HG02943 (cell line): Measurements from ENCODE around the gene NSD1.
"Not testable (repeated sequence)": the region's sequence is repeated elsewhere in the genome, so short reads cannot be mapped to it uniquely, and the experiment has no call there.

Experiments used
- ATAC-seq: cut with Tn5 transposase; IDR thresholded peaks from one replicate; pipeline ENCODE4 v1.9.1; 2021; ENCODE audit warnings: mild to moderate bottlenecking, low read depth, moderate library complexity; ENCODE audit not compliant: unreplicated experiment

The NSD1 gene

DNA sequence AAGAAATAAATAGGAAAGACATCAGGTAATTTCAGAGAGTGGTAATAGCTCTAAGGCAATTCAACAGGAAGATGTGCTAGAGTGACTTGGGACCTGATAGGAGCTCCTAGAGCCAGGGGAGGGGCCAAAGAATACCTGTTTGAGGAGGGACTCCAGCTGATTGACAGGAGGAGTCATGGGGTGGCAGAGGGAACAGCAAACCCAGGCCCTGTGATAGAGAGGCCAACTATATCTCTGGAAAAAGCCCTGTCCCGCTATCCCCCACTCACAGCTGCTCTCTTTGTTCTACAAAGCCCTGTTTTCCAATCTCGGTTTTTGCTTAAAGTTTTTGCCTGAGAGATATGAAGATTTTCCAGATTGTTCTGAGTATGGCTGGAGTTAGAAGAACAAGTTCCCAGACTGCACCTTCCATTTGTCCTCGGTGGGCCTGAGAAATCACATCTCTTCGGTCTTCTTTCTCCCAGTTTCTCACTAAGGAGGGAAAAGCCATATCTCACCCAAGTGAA, 9.0 kb upstream of the NSD1 start:
- no peak for ATAC-seq

DNA sequence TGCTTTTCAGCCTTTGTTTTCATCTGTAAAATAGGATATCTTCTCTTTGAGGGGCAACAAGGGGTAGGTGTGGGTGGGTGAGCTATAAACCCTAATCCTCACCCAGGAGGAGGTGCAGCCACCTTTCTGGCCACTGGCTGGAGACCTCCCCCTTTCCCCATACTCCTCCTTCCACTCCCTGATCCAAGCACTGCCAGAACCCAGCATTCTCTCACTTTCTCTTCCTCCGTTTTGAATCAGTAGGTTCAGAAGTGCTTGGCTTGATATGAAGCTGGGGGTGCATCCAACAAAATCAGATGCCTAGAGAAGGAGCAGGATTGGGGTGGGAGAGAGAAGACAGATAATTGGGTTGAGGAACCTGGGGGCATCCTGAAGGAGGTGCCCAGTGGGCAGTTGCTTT, 6.8 kb upstream of the NSD1 start:
- no peak for ATAC-seq

DNA sequence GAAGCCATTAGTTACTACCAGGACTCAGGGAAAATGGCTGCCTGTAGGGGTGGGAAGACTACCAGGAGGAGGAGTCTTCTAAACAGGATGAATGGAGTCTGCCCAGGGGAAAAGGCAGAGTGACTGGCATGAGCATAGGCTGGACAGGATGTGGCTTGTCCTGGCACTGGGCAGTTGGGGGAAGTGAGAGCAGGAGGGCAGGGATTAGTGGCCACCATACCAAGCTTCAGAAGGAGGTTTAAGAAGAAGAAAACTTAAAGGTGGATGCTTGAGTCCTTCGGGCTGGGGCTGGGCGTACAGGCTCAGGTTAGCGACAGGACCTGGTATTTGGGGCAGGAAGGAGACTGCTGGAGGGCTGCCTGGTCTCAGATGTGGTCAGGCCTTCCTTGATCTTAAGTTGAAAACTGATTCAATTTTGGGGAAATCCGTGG, 5.0 kb upstream of the NSD1 start:
- no peak for ATAC-seq

DNA sequence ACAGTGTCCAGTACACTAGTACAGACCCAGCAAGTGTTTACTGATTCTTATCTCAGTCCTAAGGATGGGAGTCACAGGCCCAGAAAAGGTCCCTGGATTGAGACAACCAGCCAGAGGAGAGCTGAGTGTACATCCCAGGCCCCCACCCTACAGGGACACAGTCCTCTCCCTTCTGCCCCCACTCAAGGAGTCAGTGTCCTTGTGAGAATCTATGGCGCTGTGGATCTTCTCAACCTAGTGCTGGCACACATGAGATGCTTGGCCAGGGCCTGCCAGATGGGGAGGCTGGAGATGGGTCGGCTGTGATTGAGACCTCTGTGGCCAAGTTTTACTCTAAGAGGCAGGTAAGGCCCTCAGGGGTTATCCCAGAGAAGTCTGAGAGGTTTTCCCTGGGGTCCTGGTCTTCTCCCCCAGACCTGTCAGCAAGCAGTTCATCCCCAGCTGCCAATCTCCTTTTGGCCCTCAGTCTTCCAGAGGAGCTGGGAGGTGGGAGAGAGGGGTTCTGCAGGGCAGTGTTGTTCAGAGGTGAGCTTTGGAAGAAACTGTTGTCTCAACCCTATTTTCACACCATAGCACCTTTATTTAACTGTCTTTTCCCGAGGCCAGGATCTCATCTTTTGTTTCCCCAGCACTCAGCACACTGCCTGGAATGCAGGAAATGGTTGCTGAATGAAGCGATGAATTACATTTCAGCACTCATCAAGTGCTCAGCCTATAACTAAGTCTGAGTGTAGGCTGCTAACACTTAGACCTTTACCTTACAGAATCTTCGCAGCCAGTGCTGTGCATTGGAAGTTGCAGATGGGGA, 3.2 kb upstream of the NSD1 start:
- ATAC-seq, result no peak

DNA sequence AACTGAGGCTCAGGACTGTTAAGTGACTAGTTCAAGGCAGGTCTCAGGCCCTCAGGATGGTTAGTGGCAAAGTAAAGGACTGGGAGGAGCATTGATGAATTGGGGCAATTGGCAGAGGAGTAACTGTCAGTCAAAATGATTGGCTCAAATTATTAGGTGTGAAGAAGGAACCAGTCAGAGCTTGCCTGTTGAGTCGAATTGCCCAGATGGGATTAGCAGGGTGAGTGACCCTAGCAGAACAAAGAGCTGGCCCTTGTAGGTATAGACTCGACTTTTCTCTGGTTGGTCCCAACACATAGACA, 2.6 kb upstream of the NSD1 start:
- ATAC-seq, result no peak

DNA sequence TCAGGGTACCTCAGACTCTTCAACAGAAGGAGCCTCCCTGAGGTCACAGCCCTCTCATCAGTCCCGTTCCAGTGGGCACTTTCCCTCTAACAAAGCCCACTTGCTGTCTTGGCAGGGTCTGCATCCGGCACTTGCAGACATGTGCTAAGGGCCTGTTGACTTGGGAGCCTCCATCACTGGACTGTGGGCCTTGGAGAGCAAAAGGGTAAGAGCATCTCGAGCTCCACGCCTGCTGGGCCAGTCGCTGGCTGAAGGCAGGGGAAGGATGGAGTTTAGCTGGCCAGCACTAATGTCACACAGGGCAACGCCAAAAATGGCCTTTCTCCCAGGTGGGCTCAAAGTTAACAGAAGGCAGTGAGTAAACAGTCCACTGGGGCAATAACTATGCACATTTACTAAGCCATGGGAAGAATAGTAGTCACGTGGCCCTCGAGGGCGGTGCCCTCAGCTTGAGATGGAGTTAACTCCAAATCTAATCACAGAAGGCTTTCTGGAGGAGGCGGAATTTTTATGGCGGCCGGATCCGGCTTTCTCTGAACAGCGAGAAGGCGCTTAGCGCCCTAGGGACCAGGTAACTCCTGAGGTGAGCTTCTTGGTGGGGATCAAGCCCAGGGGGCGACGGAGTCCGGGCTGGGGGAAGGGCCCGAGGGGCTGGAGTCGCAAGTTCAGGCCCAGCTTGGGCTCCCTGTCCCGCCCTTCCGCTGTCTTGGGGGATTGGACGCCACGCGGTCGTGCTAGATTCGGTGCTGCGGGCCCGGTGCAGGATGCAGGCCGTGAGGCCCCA, 2.0 kb upstream of the NSD1 start:
- no peak for ATAC-seq

DNA sequence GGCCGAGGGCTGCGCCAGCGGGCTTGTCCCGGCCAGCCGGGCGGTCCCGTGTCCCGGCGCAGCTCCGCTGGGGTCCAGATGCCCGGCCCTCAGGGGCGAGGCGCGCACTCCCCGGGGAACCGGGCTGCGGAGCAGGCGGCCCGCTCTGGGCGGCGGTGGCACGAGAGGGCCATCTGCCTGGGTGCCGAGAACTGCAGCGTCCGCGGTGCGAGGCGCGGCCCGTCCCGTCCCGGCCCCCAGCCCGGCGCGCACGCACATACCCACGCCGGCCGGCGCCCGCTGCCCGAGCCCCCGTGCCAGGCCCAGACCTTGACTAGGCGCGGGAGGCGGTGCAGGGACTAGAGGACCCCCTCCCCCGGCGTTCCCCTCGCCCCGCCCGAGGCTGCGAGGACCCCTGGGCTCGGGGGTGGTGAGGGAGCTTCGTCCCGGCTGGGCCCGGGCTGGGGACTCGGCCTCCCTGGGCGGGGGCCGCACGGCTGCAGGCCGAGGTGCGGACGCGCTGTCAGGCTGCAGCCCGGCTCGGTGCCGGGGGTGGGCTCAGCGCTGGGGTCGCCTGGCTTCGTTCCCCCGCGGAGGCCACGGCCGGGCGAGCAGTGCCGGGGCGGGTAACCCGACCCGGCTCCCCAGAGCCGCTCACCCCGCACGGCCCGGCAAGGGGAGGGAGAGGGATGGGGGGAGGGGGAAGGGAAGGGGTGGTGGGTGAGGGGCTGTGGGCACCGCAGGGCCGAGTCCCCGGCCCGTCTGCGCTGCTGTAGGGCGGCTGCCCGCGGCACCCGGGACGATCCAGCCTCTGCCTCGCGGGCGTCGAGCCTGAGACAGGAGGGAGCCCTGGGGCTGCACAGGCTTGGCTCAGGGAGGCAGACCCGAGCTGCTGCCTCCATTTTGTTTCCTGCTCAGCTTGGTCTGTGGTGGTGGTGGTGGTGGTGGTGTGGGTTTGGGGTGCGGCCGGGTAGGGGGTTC, 1.2 kb upstream of the NSD1 start:
- ATAC-seq, result peak; percentile 5

DNA sequence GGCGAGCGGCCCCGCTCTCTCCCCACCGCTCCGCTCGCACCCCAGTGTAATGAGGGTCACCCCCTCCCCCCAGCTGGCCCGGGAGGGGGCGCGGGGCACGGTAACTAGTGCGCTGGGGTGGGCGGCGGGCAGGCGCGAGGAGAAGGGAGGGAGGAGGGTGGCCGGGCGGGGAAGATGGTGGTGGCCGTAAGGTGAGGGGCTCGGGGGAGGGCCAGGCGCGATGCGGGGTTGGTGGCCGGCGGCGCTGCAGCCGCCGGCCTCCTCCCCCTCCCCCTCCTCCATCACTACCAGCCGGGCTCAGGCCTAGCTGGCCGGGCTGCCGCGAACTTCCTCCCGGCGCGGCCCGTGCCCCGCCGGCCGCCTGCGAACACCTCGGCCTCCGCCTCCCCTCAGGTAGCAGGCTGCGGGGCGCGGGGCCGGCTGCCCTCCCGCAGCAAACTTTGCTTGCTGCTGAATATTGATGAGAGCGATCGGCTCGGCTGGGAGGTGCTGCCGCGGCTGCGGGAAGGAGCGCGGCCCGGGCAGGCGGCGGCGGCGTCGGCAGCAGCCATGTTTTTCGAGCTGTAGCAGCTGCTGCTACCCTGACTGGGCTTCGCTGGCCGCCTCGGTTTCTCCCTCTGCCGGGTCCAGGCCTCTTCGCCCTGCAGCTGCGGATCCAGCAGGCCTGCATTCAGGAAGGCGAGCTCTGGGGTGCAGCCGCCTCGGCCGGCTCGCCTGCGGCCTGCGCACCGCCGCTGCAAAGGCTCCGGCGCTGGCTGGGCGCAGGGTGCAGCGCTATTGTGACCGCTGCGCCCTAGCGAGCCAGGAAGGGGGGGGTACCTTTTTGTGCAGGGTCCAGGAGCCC, 502 bp downstream of the NSD1 start:
- peak; percentile 28 for ATAC-seq

DNA sequence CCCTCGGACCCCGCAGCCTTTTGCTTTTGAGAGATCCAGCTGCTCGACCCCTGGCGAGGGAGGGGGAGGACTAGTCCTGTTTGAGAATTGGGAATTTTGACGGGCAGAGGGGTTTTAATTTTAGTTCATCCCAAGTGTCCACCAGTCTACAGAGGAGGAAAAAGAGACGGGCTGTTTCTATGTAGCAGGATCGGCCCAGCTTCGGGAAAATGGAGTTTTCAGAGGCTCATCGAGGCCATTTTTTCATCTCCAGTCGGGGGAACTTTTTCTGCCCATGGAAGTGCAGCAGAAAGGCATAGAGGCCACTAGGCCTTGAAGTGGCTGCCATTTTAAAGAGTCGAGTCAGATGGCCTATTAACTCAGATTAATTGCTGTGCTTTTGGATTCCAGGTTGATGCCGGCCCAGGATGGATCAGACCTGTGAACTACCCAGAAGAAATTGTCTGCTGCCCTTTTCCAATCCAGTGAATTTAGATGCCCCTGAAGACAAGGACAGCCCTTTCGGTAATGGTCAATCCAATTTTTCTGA, 1.2 kb downstream of the NSD1 start:
- no peak for ATAC-seq

DNA sequence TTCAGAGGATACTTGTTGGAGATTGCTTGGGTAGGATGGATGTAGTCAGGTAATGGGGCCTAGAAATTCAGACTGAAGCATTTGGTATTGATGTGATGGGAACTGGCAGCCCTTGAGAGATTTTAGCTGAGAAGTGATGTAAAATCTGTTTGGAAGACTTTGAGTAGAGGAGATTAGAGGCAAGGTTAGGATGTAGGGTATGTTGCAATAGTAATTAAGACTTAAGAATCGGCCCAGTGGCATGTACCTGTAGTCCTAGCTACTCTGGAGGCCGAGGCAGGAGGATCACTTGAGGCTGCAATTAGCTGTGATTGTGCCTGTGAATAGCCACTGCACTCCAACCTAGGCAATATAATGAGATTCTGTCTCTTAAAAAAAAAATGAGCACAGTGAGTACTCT, 6.7 kb downstream of the NSD1 start:
- no peak for ATAC-seq

DNA sequence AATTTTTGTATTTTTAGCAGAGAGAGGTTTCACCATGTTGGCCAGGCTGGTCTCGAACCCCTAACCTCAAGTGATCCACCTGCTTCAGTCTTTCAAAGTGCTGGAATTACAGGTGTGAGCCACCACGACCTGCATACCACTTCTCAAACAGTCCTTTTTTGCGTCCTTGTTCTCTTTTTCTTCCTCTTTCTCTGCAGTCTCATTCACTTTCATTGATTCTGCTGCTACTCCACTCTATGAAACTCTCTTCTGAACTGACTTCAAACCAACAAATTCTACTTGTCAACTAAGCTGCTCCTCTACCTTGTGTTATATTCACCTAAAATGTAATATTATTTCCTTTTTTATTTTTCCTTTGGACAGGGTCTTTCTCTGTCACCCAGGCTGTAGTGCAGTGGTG, 7.9 kb downstream of the NSD1 start:
- no peak for ATAC-seq

DNA sequence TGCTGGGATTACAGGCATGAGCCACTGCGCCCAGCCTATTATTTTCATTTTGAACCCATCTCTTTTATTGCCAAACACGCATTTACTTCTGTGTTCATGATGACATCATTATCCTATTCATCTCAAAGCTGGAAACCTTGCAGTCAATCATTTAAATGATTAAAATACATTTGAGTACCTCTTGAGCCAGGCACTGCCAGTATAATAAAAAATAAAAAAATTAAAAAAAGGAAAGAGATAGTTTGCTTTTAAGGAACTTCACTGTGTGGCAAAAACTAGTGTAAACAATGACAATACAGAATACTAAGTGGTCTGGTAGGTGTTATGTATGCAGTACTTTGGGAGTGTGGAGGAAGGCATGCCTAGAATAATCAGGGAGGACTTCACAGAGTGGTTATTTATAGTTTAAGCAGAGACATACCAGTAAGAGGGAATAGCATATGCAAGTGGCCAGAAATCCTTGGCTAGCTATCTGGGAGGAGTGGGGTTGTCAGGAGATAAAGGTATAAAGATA, 8.6 kb downstream of the NSD1 start:
- ATAC-seq, result no peak

DNA sequence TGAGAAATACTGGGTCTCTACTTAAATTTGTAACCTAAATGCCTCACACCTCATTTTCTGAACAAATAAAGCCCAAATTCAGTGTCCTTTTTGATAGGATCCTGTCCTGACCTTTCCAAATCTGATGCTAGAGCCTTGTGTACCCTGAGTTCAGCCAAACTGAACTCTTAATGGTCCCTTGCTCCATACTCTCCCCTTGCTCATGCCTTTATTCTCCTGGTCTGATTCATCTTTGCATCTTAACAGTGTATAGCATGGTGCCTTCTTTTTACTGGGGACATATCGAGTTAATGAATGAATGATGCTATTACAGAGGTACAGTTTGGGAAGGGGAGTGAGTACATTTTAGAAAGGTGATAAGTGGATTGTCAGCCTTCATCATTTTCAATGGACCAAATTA, 9.2 kb downstream of the NSD1 start:
- ATAC-seq, result no peak

DNA sequence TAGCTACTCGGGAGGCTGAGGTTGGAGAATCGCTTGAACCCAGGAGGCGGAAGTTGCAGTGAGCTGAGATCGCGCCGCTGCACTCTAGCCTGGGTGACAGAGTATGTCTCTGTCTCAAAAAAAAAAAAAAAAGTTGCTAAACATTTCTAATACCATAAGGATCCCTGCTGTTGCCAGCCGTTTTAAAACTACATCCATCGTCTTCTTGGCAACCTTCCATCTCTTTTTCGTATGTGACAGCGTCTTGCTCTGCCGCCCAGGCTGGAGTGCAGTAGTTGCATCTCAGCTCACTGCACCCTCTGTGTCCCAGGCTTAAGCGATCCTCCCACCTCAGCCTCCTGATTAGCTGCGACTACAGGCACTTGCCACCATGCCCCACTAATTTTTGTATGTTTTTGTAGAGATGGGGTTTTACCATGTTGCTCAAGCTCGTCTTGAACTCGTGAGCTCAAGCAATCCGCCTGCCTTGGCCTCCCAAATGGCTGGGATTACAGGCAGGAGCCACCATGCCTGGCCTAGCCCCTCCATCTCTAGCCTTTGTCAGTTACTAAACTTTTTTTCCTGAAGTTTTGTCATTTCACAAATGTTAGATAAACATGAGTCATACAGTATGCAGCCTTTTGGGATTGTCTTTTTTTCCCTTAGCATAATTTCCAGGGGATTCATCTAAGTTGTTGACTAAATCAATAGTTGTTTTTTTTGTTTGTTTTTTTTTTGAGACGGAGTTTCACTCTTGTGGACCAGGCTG, 13.5 kb downstream of the NSD1 start:
- ATAC-seq, result no peak

DNA sequence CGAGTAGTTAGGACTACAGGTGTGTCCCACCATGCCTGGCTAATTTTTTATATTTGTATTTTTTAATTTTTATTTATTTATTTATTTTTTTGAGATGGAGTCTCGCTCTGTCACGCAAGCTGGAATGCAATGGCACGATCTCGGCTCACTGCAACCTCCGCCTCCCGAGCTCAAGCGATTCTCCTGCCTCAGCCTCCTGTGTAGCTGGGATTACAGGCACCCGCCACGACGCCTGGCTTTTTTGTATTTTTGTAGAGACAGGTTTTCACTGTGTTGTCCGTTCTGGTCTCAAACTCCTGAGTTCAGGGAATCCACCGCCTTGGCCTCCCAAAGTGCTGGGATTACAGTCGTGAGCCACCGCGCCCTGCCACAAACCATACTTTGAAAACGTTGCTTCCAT, 16.5 kb downstream of the NSD1 start:
- not testable (repeated sequence) for ATAC-seq

DNA sequence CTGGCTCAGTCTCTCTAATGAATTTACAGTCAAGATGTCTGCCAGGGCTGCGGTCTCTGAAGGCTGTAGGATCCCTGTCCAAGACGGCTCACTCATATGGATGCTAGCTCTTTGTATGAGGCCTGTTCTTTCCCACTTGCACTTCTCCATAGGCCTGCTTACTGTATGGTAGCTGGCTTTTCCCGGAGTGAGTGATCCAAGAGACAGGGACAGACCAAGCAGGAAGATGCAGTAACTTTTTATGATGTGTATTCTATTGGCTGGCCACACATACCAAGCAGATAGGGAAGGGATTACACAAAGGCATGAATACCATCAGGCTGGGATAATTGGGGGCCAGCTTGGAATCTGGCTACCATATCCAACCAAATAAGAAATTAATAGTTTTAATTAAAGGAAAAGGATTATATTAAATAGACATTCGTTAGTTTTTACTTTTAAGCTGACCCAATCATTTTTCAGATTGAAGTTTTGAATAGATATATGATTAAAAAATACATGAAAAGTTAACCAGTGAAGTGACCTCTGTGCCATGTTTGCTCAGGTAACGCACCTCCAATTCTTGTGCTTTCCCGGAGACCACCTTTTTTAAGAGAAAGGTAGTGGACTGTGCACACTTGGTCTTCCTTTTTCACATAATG, 20.6 kb downstream of the NSD1 start:
- ATAC-seq, result no peak

DNA sequence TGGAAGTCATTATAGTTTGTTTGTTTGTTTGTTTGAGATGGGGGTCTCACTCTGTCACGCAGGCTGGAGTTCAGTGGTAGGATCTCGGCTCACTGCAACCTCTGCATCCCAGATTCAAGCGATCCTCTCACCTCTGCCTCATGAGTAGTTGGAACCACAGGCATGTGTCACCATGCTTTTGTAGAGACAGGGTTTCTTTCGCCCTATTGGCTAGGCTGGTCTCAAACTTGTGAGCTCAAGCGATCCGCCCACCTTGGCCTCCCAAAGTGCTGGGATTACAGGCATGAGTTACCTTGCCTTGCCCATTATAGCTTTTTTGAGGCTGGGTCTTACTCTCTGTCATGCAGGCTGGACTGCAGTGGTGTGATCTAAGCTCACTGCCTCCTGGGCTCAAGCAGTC, 28.8 kb downstream of the NSD1 start:
- no peak for ATAC-seq

DNA sequence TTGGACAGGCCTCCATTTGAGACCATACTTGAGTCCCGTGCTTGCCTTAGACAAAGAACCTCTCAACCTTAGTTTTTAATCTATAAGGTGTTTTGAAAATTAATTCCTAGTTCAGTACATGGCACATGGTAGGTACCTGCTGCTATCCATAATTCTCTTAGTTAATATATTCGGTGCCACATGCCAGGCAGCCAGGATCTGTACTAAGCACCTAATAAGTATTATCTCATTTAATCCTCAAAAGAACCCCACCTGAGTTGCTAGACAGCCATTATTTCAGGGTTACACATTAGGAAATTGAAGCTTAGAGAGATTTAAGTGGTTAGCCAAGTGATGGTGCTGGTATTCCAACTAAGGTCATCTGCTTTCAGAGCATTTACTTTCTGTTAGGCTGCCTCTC, 29.9 kb downstream of the NSD1 start:
- no peak for ATAC-seq
